C4-2B (cell line): ENCODE measurements around the gene ATXN1.

Source experiments
- H3K27ac ChIP-seq: fragments of 450-650 bp; 2 replicates; pipeline ENCODE4 v1.5.1; 2017
- ZFX ChIP-seq: fragments of 450-650 bp; IDR thresholded peaks from 2 replicates; pipeline ENCODE4 v1.6.1; 2017
- TF ChIP-seq, protein P1 (sequence below): fragments of 450-650 bp; conservative IDR thresholded peaks from 2 replicates; pipeline ENCODE4 v1.5.1; 2017; ENCODE audit warnings: mild to moderate bottlenecking

The ATXN1 gene

DNA sequence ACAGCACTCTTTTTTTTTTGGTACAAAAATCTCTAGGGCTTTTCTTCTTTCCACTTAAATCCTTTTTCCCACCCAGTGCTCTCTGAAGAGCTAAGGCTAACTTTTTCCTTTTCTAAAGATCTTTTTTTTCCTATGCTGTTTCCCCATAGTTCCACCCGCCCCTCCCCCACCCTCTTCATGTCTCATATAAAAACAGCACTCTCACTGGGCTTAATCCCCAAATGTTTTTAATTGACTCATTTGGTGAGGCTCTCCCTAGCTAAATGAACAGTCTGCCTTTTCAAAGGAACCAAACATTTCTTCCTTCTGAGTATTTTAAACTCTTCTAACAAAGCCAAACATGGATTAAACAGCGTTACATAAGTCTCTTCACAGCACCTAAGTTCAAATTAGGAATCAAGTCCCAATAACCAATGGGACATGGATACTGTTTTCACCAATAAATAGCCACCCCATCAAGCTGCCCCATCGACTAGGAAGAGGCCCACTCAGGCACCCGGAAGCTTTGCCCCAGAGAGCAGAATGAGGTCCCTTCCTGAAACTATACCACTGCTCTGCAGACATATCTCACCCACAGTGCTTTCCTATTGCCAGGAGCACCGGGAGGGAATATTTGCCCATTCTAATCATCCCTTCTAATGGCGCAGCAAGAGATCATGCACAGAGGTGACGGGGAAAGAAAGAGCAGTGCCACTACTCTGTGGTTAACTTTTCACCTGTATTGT, 63.7 kb downstream of the ATXN1 start:
- no peak overlapping the region for H3K27ac ChIP-seq
- TF ChIP-seq ZFX: no peak
- TF ChIP-seq, protein P1, sequence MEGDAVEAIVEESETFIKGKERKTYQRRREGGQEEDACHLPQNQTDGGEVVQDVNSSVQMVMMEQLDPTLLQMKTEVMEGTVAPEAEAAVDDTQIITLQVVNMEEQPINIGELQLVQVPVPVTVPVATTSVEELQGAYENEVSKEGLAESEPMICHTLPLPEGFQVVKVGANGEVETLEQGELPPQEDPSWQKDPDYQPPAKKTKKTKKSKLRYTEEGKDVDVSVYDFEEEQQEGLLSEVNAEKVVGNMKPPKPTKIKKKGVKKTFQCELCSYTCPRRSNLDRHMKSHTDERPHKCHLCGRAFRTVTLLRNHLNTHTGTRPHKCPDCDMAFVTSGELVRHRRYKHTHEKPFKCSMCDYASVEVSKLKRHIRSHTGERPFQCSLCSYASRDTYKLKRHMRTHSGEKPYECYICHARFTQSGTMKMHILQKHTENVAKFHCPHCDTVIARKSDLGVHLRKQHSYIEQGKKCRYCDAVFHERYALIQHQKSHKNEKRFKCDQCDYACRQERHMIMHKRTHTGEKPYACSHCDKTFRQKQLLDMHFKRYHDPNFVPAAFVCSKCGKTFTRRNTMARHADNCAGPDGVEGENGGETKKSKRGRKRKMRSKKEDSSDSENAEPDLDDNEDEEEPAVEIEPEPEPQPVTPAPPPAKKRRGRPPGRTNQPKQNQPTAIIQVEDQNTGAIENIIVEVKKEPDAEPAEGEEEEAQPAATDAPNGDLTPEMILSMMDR: no peak

- TF ChIP-seq, protein P1: no peak
- no peak for TF ChIP-seq ZFX
- no peak overlapping the region for H3K27ac ChIP-seq
Measured at GRCh38 chr6:16696496-16696895, 64.8 kb downstream of the ATXN1 start.

DNA sequence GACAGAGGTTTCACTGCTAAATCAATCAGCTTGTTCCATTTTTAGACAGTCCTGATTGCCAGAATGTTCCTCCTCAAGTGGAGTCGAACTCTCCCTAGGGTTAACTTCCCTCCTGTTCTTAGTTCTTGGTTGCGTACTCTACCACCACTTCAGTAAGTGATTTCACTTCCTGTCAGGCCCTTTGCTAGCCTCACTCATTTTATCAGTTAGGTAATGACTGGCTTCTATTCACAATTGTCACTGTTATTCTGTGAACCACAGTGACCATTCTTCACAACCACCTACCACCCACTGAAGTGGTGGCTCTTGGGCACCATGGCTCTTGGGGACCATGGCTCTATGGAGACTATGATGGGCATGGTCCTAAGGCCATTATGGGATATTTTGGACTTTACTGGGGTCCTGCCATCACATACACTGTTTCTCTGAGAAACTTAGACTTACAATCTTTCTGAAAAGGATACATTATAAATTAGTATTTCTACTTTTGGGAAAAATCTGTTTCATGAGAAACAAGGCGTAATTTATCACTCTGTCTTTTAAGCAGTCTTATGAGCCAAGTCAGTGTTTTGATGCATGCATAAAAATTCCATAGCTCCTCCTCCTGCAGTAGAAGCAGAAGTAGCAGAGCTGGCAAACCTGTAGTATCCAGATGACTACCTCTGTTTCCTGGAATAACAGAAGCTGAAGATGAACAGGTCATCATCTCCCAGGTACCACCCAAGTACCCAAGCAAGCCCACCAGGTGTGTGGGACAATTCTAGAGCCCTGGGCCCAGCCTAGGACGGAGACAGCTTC, 66.3 kb downstream of the ATXN1 start:
- no peak for TF ChIP-seq ZFX
- TF ChIP-seq, protein P1: no peak
- no peak overlapping the region for H3K27ac ChIP-seq

DNA sequence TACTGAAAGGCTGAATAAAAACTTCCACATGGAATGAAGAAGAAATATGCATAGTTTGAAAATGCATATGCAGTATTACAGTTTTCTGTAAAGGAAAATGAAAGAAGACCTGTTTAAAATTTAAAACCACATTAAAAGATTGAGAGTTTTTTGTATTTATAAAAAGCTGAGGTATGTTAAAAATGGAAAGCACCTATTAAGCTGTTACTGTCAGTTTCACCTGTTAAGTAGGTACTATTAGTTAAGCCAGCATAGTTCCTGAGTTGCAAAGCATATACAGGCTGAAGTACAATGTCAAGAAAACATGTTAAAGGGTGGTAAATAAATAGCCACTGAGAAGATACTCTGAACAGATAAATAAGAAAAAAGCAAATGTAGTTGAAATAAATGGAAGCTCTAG, 69.9 kb downstream of the ATXN1 start:
- H3K27ac ChIP-seq: no peak overlapping the region; the same call in 1 of the 2 replicates
- no peak for TF ChIP-seq ZFX
- TF ChIP-seq, protein P1: no peak

DNA sequence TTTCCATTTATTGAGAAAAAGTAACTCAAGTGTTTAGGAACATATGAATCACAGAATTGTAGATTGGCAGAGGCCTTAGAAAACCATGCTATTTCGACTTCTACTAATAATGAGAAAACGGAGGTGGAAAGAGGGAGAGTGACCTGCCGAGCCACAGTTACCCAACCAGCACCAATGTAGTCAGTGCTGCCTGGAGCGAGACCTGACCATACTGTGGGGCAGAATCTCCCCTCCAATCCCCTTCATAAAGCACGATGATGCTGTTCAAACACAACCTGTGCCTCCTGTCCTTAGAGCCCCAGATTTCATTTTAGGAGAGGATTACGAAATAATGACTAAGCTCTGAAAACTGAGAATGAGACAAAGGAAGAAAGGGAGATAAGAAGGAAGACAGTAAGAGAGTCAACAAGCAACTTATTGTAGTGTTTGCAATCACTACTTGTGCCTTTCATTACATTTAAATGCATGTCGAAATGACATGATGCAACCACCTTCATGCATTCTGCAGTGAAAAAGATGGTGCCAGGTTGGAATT, 70.6 kb downstream of the ATXN1 start:
- no peak overlapping the region; the same call in 1 of the 2 replicates for H3K27ac ChIP-seq
- TF ChIP-seq, protein P1: no peak
- TF ChIP-seq ZFX: no peak

DNA sequence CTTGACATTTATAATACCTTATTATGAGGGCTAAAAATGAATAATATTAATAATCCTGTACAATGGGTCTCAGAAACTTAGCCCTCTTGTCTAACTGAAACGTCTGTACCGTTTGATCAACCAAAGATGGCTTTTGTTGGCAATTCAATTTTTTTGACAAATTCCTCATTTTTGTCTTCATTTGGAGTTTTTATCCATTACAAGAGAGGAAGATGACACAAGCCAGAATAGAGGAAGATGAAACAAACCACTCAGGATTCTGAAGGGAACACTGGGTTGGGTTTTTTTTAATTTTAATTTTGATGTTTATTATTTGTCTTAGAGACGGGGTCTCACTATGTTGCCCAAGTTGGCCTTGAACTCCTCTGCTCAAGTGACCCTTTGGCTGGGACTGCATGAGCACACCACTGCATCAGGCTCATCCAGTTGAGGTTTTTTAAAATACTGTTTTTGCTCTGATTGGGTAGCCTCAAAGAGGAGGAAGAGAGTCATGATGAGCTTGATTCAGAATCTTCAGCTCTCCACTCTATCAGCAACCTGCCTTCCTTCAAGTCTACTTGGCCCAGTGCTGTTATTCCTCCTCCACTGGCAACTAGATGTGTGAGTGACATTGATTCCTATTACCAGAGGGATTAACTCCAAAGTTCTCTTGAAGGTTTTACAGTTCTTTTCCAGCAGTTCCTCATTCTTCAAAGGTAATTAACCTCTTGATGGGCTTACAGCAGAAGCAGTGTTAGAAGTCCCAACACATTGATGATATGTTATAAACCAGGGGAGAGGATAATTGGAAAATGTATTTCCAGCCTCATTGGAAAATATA, 71.3 kb downstream of the ATXN1 start:
- TF ChIP-seq, protein P1: no peak
- TF ChIP-seq ZFX: no peak
- no peak overlapping the region for H3K27ac ChIP-seq
